ENCODE data around the gene SLC29A3. TPM values are rescaled to one million over a fixed set of nuclear protein-coding genes. Genes with fewer than 3 reads are reported as not detected.

The SLC29A3 gene
- total RNA-seq, 4 donors from 2014 or later: 1.0 to 13.8 (median 5.5) TPM

DNA sequence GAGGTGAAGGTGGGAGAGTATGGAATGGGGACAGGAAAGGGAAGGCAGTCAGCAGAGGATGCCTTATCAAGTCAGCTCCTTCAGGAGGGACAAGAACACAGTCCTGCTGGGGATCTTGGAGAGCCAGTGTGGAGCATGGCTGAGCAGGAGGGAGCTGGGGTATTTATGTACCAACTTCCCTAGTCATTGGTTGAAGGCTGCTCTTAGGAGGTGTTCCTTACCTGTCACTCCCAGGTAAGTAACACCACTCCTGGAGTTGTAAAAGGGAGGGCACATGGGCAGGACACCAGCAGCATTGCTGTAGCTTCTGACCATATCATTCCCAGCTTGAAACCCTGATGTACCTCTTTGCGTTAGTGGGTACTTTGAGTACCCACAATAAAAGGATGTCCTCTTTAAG, 29.8 kb downstream of the SLC29A3 start:
- H3K9me3 ChIP-seq: no peaks in the 10 kb centered on the region
- no peaks in the 10 kb centered on the region for H3K4me1 ChIP-seq
- H3K27me3 ChIP-seq: no peaks in the 10 kb centered on the region
- intact Hi-C loops (cut with DNase I; ENCODE audit: low total_unique reads): no loop called here
- no peak for DNase-seq
- H3K36me3 ChIP-seq: no peaks in the 10 kb centered on the region
- no peak overlapping the region for H3K27ac ChIP-seq
- TF ChIP-seq CTCF (IDR thresholded peaks at IDR 0.05): no peak
- no peak for TF ChIP-seq POLR2A (IDR thresholded peaks at IDR 0.05)
- no peak overlapping the region for H3K4me3 ChIP-seq

DNA sequence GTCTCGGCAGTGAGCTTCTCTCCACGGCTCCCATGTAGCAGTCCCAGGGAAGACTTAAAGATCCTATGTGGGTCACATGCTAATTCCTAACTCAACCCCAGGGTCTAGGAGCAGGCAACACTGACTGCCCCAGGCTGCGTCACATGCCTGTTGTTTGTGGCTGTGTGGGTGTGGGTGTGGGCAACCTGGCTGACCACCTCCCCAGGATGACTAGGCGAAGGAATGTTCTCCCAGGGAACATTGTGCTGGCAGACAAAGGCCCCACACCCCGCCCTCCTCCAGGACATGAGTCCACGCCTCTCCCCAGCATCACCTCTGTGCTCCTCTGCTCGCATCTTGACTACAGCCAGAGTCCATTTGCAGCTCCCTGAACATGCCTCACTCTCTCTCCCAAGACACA, 30.3 kb downstream of the SLC29A3 start:
- H3K27me3 ChIP-seq: no peaks in the 10 kb centered on the region
- H3K36me3 ChIP-seq: no peaks in the 10 kb centered on the region
- intact Hi-C loops (cut with DNase I; ENCODE audit: low total_unique reads): no loop called here
- no peak overlapping the region for H3K27ac ChIP-seq
- no peak for DNase-seq
- H3K4me1 ChIP-seq: no peaks in the 10 kb centered on the region
- TF ChIP-seq POLR2A (IDR thresholded peaks at IDR 0.05): no peak
- no peak for TF ChIP-seq CTCF (IDR thresholded peaks at IDR 0.05)
- no peak overlapping the region for H3K4me3 ChIP-seq
- no peaks in the 10 kb centered on the region for H3K9me3 ChIP-seq

GRCh38 chr10:71351087-71351486, 32.0 kb downstream of the SLC29A3 start:
- TF ChIP-seq CTCF (IDR thresholded peaks at IDR 0.05): no peak
- no peak for TF ChIP-seq POLR2A (IDR thresholded peaks at IDR 0.05)
- H3K4me1 ChIP-seq: no peaks in the 10 kb centered on the region
- no peaks in the 10 kb centered on the region for H3K27me3 ChIP-seq
- no peaks in the 10 kb centered on the region for H3K36me3 ChIP-seq
- intact Hi-C loops (cut with DNase I; ENCODE audit: low total_unique reads): no loop called here
- DNase-seq: no peak
- H3K27ac ChIP-seq: no peak overlapping the region
- no peaks in the 10 kb centered on the region for H3K9me3 ChIP-seq
- H3K4me3 ChIP-seq: no peak overlapping the region

GRCh38 chr10:71351628-71352319, 32.7 kb downstream of the SLC29A3 start:
- no peak overlapping the region for H3K27ac ChIP-seq
- no peaks in the 10 kb centered on the region for H3K27me3 ChIP-seq
- TF ChIP-seq POLR2A (IDR thresholded peaks at IDR 0.05): no peak
- no peak for TF ChIP-seq CTCF (IDR thresholded peaks at IDR 0.05)
- H3K36me3 ChIP-seq: no peaks in the 10 kb centered on the region
- DNase-seq: no peak
- H3K4me1 ChIP-seq: no peaks in the 10 kb centered on the region
- H3K4me3 ChIP-seq: no peak overlapping the region
- intact Hi-C loops (cut with DNase I; ENCODE audit: low total_unique reads): no loop called here
- no peaks in the 10 kb centered on the region for H3K9me3 ChIP-seq

- intact Hi-C loops (cut with DNase I; ENCODE audit: low total_unique reads): no loop called here
- peaks cover 5 to 7% of the 10 kb centered on the region in 2 donors for H3K4me1 ChIP-seq
- H3K36me3 ChIP-seq: no peaks in the 10 kb centered on the region
- no peak overlapping the region for H3K27ac ChIP-seq
- no peak overlapping the region for H3K4me3 ChIP-seq
- no peaks in the 10 kb centered on the region for H3K9me3 ChIP-seq
- H3K27me3 ChIP-seq: no peaks in the 10 kb centered on the region
- no peak for TF ChIP-seq CTCF (IDR thresholded peaks at IDR 0.05)
- no peak for TF ChIP-seq POLR2A (IDR thresholded peaks at IDR 0.05)
- no peak for DNase-seq
Measured at GRCh38 chr10:71353639-71354038, 34.6 kb downstream of the SLC29A3 start.

Measured in uterus (tissue), 4 donors.